Measurements from ENCODE around the gene ENOX1.

- TF ChIP-seq, protein P1, sequence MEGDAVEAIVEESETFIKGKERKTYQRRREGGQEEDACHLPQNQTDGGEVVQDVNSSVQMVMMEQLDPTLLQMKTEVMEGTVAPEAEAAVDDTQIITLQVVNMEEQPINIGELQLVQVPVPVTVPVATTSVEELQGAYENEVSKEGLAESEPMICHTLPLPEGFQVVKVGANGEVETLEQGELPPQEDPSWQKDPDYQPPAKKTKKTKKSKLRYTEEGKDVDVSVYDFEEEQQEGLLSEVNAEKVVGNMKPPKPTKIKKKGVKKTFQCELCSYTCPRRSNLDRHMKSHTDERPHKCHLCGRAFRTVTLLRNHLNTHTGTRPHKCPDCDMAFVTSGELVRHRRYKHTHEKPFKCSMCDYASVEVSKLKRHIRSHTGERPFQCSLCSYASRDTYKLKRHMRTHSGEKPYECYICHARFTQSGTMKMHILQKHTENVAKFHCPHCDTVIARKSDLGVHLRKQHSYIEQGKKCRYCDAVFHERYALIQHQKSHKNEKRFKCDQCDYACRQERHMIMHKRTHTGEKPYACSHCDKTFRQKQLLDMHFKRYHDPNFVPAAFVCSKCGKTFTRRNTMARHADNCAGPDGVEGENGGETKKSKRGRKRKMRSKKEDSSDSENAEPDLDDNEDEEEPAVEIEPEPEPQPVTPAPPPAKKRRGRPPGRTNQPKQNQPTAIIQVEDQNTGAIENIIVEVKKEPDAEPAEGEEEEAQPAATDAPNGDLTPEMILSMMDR (IDR thresholded peaks at IDR 0.05 in 2 of 3, conservative IDR thresholded peaks at IDR 0.05 in 1 of 3; ENCODE audit: insufficient read depth in 2 of 3, low read depth in 1 of 3, low read length in 3 of 3): no peak
- no peak for TF ChIP-seq FOXA3 (CRISPR knock-in tag; conservative IDR thresholded peaks at IDR 0.05 in 1 of 2, IDR thresholded peaks at IDR 0.05 in 1 of 2)
- TF ChIP-seq ZBTB26 (CRISPR knock-in tag; IDR thresholded peaks at IDR 0.05): no peak
These were observed 89.4 kb downstream of the ENOX1 start for GRCh38 chr13:43697323-43697722.
